ENCODE measurements around the gene PGM5. TPM values are rescaled to one million over a fixed set of nuclear protein-coding genes. Genes with fewer than 3 reads are reported as not detected.
A peak's percentile ranks its signal among the peaks of the same experiment; 100 is the strongest.

The PGM5 gene
- total RNA-seq, 4 donors from 2014 or later: 153 to 289 (median 274) TPM

DNA sequence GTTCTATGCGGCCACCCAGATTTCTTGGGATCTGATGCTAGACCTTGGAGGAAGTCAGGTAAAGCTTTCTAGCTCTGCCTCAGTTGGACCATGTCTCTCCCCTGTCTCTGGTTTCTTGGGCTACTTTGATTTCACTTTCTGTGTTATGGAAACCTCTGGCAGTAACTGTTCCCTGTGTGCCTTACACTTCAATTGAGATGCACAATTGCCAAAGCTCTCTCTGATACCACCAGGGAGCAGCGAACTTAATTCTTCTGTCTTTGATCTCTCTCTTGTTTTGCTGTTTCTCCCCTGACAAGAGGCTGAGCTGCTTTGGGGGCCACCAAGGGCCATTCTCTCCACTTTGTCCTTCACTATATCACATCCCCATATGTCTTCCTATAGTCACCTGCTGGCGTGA is 61.4 kb downstream of the PGM5 start:
- Histone ChIP-seq H3K27ac (peak overlapping the region; percentile 18 to 39), H3K9me3 (no peaks in the 10 kb centered on the region), H3K4me3 (no peak overlapping the region), H3K36me3 (no peaks in the 10 kb centered on the region), H3K27me3 (no peaks in the 10 kb centered on the region), H3K4me1 (no peaks in the 10 kb centered on the region)
- no peak for TF ChIP-seq POLR2A (IDR thresholded peaks at IDR 0.05)
- TF ChIP-seq, protein P1, sequence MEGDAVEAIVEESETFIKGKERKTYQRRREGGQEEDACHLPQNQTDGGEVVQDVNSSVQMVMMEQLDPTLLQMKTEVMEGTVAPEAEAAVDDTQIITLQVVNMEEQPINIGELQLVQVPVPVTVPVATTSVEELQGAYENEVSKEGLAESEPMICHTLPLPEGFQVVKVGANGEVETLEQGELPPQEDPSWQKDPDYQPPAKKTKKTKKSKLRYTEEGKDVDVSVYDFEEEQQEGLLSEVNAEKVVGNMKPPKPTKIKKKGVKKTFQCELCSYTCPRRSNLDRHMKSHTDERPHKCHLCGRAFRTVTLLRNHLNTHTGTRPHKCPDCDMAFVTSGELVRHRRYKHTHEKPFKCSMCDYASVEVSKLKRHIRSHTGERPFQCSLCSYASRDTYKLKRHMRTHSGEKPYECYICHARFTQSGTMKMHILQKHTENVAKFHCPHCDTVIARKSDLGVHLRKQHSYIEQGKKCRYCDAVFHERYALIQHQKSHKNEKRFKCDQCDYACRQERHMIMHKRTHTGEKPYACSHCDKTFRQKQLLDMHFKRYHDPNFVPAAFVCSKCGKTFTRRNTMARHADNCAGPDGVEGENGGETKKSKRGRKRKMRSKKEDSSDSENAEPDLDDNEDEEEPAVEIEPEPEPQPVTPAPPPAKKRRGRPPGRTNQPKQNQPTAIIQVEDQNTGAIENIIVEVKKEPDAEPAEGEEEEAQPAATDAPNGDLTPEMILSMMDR (IDR thresholded peaks at IDR 0.05): no peak
- intact Hi-C loops (cut with DNase I; ENCODE audit: low total_unique reads): no loop called here
- no peak for DNase-seq

DNA sequence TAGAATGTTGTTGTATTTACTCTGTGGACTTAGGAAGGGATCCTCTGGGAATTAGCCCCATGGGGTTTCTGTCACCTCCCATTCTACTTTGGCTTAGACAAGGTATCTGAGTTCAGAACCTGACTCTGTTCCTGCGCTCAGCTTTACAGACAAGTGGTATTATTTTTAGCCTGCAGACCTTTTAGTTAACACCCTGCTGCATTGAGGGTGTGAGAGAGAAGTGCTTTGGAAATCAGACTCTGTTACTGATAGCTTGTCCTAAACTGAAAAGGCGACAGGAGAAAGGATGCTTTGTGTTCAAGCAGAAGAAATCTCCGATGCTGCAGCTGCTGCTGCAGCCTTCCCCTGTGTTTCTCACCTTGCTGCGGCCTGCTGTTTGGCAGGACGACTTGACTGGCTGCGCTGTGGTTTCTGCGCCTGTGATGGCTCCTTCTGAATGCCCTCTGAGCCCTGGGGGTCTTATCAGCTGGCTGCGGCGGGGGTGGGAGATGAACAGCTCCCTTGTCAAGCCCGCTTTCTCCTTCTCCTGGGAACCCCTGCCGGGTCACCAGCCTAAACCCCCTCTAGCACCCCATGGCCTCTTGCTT is 61.9 kb downstream of the PGM5 start:
- Histone ChIP-seq H3K36me3 (no peaks in the 10 kb centered on the region), H3K27ac (peak overlapping the region; percentile 18 to 39), H3K4me1 (no peaks in the 10 kb centered on the region), H3K27me3 (no peaks in the 10 kb centered on the region), H3K9me3 (no peaks in the 10 kb centered on the region), H3K4me3 (no peak overlapping the region)
- intact Hi-C loops (cut with DNase I; ENCODE audit: low total_unique reads): no loop called here
- no peak for DNase-seq
- TF ChIP-seq, protein P1 (IDR thresholded peaks at IDR 0.05): no peak
- no peak for TF ChIP-seq POLR2A (IDR thresholded peaks at IDR 0.05)

DNA sequence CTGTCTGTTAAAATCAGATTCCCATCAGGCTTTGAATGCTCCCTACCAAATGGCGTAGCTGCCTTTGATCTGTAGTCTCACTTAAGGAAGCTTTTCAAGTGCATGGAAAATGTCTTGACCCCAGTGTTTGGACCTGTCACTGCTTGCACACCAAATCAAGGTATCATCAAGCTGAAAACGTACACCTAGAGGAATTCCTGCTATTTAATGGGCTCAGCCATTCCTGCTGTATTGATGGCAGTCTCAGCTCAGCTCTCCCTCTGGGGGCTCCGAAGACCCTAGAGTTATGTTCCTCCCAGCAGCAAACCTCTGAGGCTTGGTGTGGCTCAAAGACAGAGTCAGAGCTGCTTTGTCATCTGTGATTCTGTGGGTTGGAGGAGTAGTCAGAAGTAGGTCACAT is 63.5 kb downstream of the PGM5 start:
- peak overlapping the region in 1 of 2 donors; percentile 20 for H3K27ac ChIP-seq
- H3K4me1 ChIP-seq: no peaks in the 10 kb centered on the region

DNA sequence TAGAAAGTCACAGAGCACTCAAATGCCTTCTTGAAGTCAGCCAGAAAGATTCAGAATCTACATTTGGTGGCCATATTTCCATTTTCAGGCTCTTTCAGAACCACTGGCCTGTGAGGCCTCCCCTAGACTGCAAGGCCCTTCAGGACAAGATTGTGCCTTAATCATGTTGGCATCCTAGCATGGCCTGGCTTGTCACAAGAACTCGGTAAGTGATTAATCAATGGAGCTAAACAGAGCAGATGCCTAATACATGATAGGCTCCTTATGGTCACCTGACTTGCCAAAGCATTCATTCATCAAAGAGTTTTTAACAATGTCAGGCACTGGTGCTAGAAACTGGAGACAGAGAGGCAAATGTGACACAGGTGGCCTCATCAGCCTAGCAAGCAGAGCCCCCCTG is 70.3 kb downstream of the PGM5 start:
- Histone ChIP-seq H3K4me1 (peaks cover 0 to 5% of the 10 kb centered on the region in 2 donors), H3K9me3 (no peaks in the 10 kb centered on the region), H3K4me3 (no peak overlapping the region), H3K27ac (peak overlapping the region; percentile 58 to 66), H3K27me3 (no peaks in the 10 kb centered on the region), H3K36me3 (no peaks in the 10 kb centered on the region)
- DNase-seq: no peak
- TF ChIP-seq POLR2A (IDR thresholded peaks at IDR 0.05): no peak
- TF ChIP-seq, protein P1 (IDR thresholded peaks at IDR 0.05): no peak
- intact Hi-C loops (cut with DNase I; ENCODE audit: low total_unique reads): no loop called here

More for the DNA sequence above, 63.5 kb downstream of the PGM5 start:
- no peak for DNase-seq
- Histone ChIP-seq H3K9me3 (no peaks in the 10 kb centered on the region), H3K4me3 (no peak overlapping the region), H3K27me3 (no peaks in the 10 kb centered on the region), H3K36me3 (no peaks in the 10 kb centered on the region)
- intact Hi-C loops (cut with DNase I; ENCODE audit: low total_unique reads): no loop called here
- no peak for TF ChIP-seq POLR2A (IDR thresholded peaks at IDR 0.05)
- TF ChIP-seq, protein P1 (IDR thresholded peaks at IDR 0.05): no peak

DNA sequence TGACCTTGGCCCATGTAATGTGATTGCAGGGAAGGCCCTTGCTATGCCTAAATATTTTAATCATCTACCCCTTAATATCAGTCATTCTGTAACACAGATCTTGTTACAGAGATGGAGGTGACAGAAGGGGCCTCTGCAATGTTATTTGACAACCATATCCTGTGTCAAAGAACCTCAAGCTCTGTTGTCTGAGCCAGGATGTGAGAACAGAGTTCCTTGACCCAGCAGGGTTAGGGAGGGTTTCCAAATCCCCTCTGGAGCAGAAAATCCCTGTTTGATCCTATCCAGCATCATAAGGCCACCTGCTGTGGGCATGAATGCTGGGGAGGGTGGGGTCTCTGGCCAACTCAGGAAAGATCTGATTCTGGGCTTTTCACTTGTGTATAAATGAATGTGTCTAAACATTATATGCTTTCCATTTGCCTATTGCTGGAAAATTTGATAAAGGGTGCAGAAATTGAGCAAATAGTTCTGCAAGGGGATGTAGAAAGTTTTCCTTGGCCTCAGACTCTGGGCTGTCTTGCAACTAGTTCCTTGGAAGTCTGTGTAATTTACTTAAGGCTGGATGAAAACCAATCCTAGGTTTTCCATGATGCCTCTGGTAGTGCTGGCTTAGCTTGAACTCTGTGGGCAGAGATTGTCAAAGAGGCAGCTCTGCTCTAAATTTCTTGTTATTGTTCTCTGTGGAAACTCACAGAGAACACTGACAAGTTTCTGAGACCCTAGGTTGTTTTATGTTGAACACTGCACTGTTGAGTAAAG is 71.0 kb downstream of the PGM5 start:
- peak overlapping the region; percentile 58 to 66 for H3K27ac ChIP-seq
- intact Hi-C loops (cut with DNase I; ENCODE audit: low total_unique reads): no loop called here

More for the DNA sequence above, 71.0 kb downstream of the PGM5 start:
- H3K4me1 ChIP-seq: peaks cover 0 to 5% of the 10 kb centered on the region in 2 donors
- no peak overlapping the region for H3K4me3 ChIP-seq
- no peak for DNase-seq
- H3K9me3 ChIP-seq: no peaks in the 10 kb centered on the region
- TF ChIP-seq, protein P1 (IDR thresholded peaks at IDR 0.05): no peak
- no peak for TF ChIP-seq POLR2A (IDR thresholded peaks at IDR 0.05)
- H3K27me3 ChIP-seq: no peaks in the 10 kb centered on the region
- no peaks in the 10 kb centered on the region for H3K36me3 ChIP-seq

Measured in uterus (tissue), 4 donors.